HepG2 (cell line): ENCODE data around the gene LDB3. TPM values are rescaled to one million over a fixed set of nuclear protein-coding genes. Genes with fewer than 3 reads are reported as not detected.

ENCODE experiments used
- ATAC-seq: fragments of 200-7000 bp; cut with Tn5 transposase; 3 replicates; pipeline ENCODE4 v1.9.1; 2020; ENCODE audit warnings: mild to moderate bottlenecking, moderate library complexity
- BruUV-seq: library from RNA; stranded (reverse); fragments of 400-500 nt; replicated peaks from 2 replicates; lab custom pipeline; 2021; lab: Mats Ljungman, UMichigan
- CTCF ChIA-PET: fragments of 300-600 bp; formaldehyde crosslinking; extraction: SDS; loops from one replicate; lab custom pipeline; 2021; ENCODE audit warnings: low total read pairs, inconsistent platforms, low intra/inter-chr PET ratio; lab: Yijun Ruan, JAX
- POLR2A ChIA-PET: fragments of 350-600 bp; sonication (Branson Sonifier 250); formaldehyde crosslinking; loops from one replicate; lab custom pipeline; 2020; ENCODE audit warnings: antibody characterized with exemption, inconsistent platforms; lab: Yijun Ruan, JAX
- DNase-seq: peaks from one replicate; pipeline ENCODE4 v3.0.0-alpha.2; 2015; ENCODE audit warnings: low spot score
- FAIRE-seq: peaks from 3 replicates; lab custom pipeline; 2011; peaks lifted over from hg19 to GRCh38; lab: Jason Lieb, UNC
- H2AFZ ChIP-seq: one replicate; pipeline ENCODE4 v1.6.1; 2011; ENCODE audit warnings: low read length, inconsistent platforms
- H3K27ac ChIP-seq: fragments of 300-600 bp; 3 replicates; pipeline ENCODE4 v1.8.0; 2011; ENCODE audit warnings: mixed run types, mild to moderate bottlenecking, mixed read lengths, low read length, inconsistent platforms; ENCODE audit not compliant: insufficient read depth; ENCODE audit errors: extremely low read length
- H3K27me3 ChIP-seq, 2 experiments: fragments of 200-600 bp in 1 of 2; 2 replicates in 1 of 2; 3 replicates in 1 of 2; pipeline versions ENCODE4 v1.6.0 to v1.8.0; 2011; ENCODE audit warnings: low read length in 2 of 2, mild to moderate bottlenecking in 2 of 2, moderate library complexity in 2 of 2, inconsistent platforms in 1 of 2; ENCODE audit not compliant: insufficient read depth in 2 of 2, control insufficient read depth in 1 of 2
- H3K36me3 ChIP-seq, 2 experiments: fragments of 200-600 bp in 1 of 2; replicated peaks in 1 of 2; 2 replicates in 1 of 2; 3 replicates in 1 of 2; pipeline versions ENCODE4 v1.5.1 to v1.8.0; 2011; ENCODE audit warnings: low read length in 2 of 2, inconsistent platforms in 1 of 2; ENCODE audit not compliant: insufficient read depth in 2 of 2, control insufficient read depth in 1 of 2
- H3K4me1 ChIP-seq: 2 replicates; pipeline ENCODE4 v1.5.1; 2012; ENCODE audit warnings: low read length, inconsistent platforms; ENCODE audit not compliant: insufficient read depth
- H3K4me2 ChIP-seq: 2 replicates; pipeline ENCODE4 v1.6.0; 2011; ENCODE audit warnings: low read depth, low read length, inconsistent platforms
- H3K4me3 ChIP-seq, 3 experiments: fragments of 200-600 bp in 1 of 3; sonication (generic), shearing (Covaris generic) in 1 of 3; replicated peaks in 1 of 3; 2 replicates each; pipeline ENCODE4 v1.5.1; 2011 to 2016; ENCODE audit warnings: low read length in 3 of 3, inconsistent platforms in 2 of 3, low read depth in 2 of 3, mild to moderate bottlenecking in 2 of 3, control low read depth in 1 of 3, mixed read lengths in 1 of 3; ENCODE audit not compliant: insufficient read depth in 1 of 3
- H3K79me2 ChIP-seq: one replicate; pipeline ENCODE4 v1.6.1; 2011; ENCODE audit warnings: low read length, inconsistent platforms; ENCODE audit not compliant: insufficient read depth
- H3K9ac ChIP-seq: 2 replicates; pipeline ENCODE4 v1.6.0; 2011; ENCODE audit warnings: mild to moderate bottlenecking, low read depth, low read length, inconsistent platforms; ENCODE audit not compliant: insufficient read depth
- H3K9me3 ChIP-seq: 2 replicates; pipeline ENCODE4 v1.5.1; 2012; ENCODE audit warnings: mild to moderate bottlenecking, low read length
- H4K20me1 ChIP-seq: 2 replicates; pipeline ENCODE4 v1.6.0; 2011; ENCODE audit warnings: inconsistent platforms, mild to moderate bottlenecking, low read length, moderate library complexity; ENCODE audit not compliant: insufficient read depth
- ATF2 ChIP-seq: sonication (generic); formaldehyde crosslinking; IDR thresholded peaks from 2 replicates; pipeline ENCODE4 v1.4.0; 2020; ENCODE audit warnings: missing genetic modification reagents
- IKZF5 ChIP-seq: IDR thresholded peaks from 2 replicates; pipeline ENCODE4 v1.6.1; 2018; ENCODE audit warnings: missing genetic modification reagents, mild to moderate bottlenecking, missing compliant biosample characterization
- ZBTB39 ChIP-seq: sonication (generic); formaldehyde crosslinking; IDR thresholded peaks from 2 replicates; pipeline ENCODE4 v1.5.0; 2020; ENCODE audit warnings: missing genetic modification reagents
- ZFP90 ChIP-seq: sonication (generic); formaldehyde crosslinking; IDR thresholded peaks from 2 replicates; pipeline ENCODE4 v1.8.0; 2022; ENCODE audit warnings: missing genetic modification reagents, mild to moderate bottlenecking, inconsistent platforms, borderline replicate concordance
- WGBS: methylation state at CpG from one replicate; pipeline ENCODE4 v1.1.6; 2017; ENCODE audit warnings: low lambda C conversion rate; 5-methylcytosine and 5-hydroxymethylcytosine counted together
- in situ Hi-C: cut with HindIII; loops from 2 replicates; pipeline ENCODE4 v1.10.0; 2017; ENCODE audit warnings: low pct_unique_long_range_greater_than_20kb; ENCODE audit not compliant: extremely low pct_ligation_motif_present
- intact Hi-C: fragments of 100-400 bp; cut with micrococcal nuclease; formaldehyde crosslinking; loops from one replicate; pipeline ENCODE4 v1.10.0; 2022; ENCODE audit not compliant: unreplicated experiment
- polyA plus RNA-seq, 8 experiments: library from polyadenylated mRNA; depleted of rRNA in 3 of 8; stranded (reverse) in 7 of 8; unstranded in 1 of 8; fragments of >200 nt; fragmentation: Illumina TruSeq in 4 of 8; extraction: Trizol in 4 of 8; gene quantifications; 2 replicates each; pipeline versions ENCODE4 v1.2.1 to v1.2.3, GENCODE V29; 2011 to 2016; ENCODE audit warnings: low read depth in 4 of 8, missing spikeins in 1 of 8, mixed read lengths in 1 of 8; ENCODE audit not compliant: insufficient read depth in 1 of 8
- total RNA-seq, 5 experiments: library from RNA; depleted of rRNA; stranded (reverse); fragments of >200 nt; fragmentation: Illumina TruSeq; extraction: Trizol; gene quantifications; 2 replicates each; pipeline ENCODE4 v1.2.3, GENCODE V29; 2016; ENCODE audit warnings: low read depth in 1 of 5

Gene LDB3
- total and polyA plus RNA-seq, 2 of the 13 experiments (the other 11 are each of a cell fraction or from before 2014, with no cell fraction given), result not detected

GRCh38 chr10:86651021-86651471, 17.3 kb upstream of the LDB3 start:
- no peak overlapping the region for H3K27ac ChIP-seq
- FAIRE-seq, result no peak
- WGBS, result 34% methylated on average over 6 of the region's 8 CpGs

More at GRCh38 chr10:86651021-86651471, 17.3 kb upstream of the LDB3 start:
- ChIA-PET CTCF (no interaction called here), POLR2A (no interaction called here)
- no TSS peak for BruUV-seq
- Histone ChIP-seq H3K79me2 (no peaks in the 10 kb centered on the region), H3K9ac (no peak overlapping the region), H4K20me1 (no peaks in the 10 kb centered on the region), H3K4me1 (no peaks in the 10 kb centered on the region), H3K4me2 (no peak overlapping the region), H3K4me3 (no peak overlapping the region), H3K9me3 (no peaks in the 10 kb centered on the region), H3K36me3 (no peaks in the 10 kb centered on the region), H3K27me3 (peaks cover 8 to 39% of the 10 kb centered on the region in 2 experiments; a peak in 3 of 5 replicates), H2AFZ (no peak overlapping the region)
- ATAC-seq (no peak), DNase-seq (no peak)
- intact Hi-C loops, result no loop called here
- in situ Hi-C loops, result no loop called here
- TF ChIP-seq ATF2 (CRISPR knock-in tag), result no peak
- no peak for TF ChIP-seq ZFP90 (CRISPR knock-in tag)
- no peak for TF ChIP-seq ZBTB39
- TF ChIP-seq IKZF5 (CRISPR knock-in tag), result no peak
